Aorta (tissue), 5 donors: Measurements from ENCODE around the gene EFCAB9. TPM values are rescaled to one million over a fixed set of nuclear protein-coding genes. Genes with fewer than 3 reads are reported as not detected.

Experiments used
- ATAC-seq: fragments of 200-7000 bp; cut with Tn5 transposase; one replicate; pipeline ENCODE4 v1.9.1; 2022; ENCODE audit warnings: moderate library complexity; ENCODE audit not compliant: low FRiP score
- DNase-seq, 2 donors: peaks; one replicate each; pipeline ENCODE4 v3.0.0-alpha.2; 2020
- H3K27ac ChIP-seq, 2 donors: one replicate each; pipeline ENCODE4 v1.5.1; 2013; ENCODE audit warnings: low read length in 2 of 2, mild to moderate bottlenecking in 2 of 2, moderate library complexity in 2 of 2, control low read depth in 1 of 2, inconsistent platforms in 1 of 2, low read depth in 1 of 2
- H3K27me3 ChIP-seq, 2 donors: one replicate each; pipeline ENCODE4 v1.6.1; 2013; ENCODE audit warnings: control low read depth in 1 of 2, low read length in 1 of 2, mild to moderate bottlenecking in 1 of 2, moderate library complexity in 1 of 2; ENCODE audit not compliant: insufficient read depth in 2 of 2, control insufficient read depth in 1 of 2
- H3K36me3 ChIP-seq, 2 donors: one replicate each; pipeline ENCODE4 v1.6.1; 2013; ENCODE audit warnings: control low read depth in 1 of 2, low read length in 1 of 2, mild to moderate bottlenecking in 1 of 2; ENCODE audit not compliant: insufficient read depth in 2 of 2, control insufficient read depth in 1 of 2
- H3K4me1 ChIP-seq, 2 donors: one replicate each; pipeline ENCODE4 v1.6.1; 2013; ENCODE audit warnings: low read length in 2 of 2, control low read depth in 1 of 2, mild to moderate bottlenecking in 1 of 2, moderate library complexity in 1 of 2; ENCODE audit not compliant: insufficient read depth in 2 of 2, control insufficient read depth in 1 of 2
- H3K4me3 ChIP-seq, 2 donors: one replicate each; pipeline ENCODE4 v1.5.1; 2013; ENCODE audit warnings: low read length in 2 of 2, control low read depth in 1 of 2, mild to moderate bottlenecking in 1 of 2
- H3K9me3 ChIP-seq: one replicate; pipeline ENCODE4 v1.6.1; 2013; ENCODE audit warnings: mild to moderate bottlenecking, low read length; ENCODE audit not compliant: control insufficient read depth
- WGBS, 2 donors: extraction: QIAGEN DNeasy Blood & Tissue Kit; methylation state at CpG; one replicate each; pipeline ENCODE4 v1.1.7; 2013; 5-methylcytosine and 5-hydroxymethylcytosine counted together
- intact Hi-C, 2 donors: fragments of 100-400 bp; cut with DNase I; formaldehyde crosslinking; loops; one replicate each; pipeline versions ENCODE4 v1.14.2 to v1.15.0; 2022
- polyA plus RNA-seq, 2 donors: library from polyadenylated mRNA; stranded (reverse); fragments of 200-250 nt; gene quantifications; one replicate each; pipeline ENCODE4 v1.2.3, GENCODE V29; 2013
- total RNA-seq, 2 donors: library from RNA; stranded (reverse); fragmentation: NEBNext Ultra II Directional; extraction: Animal tissue kit (Norgen Biotek cat#: 25700); gene quantifications; one replicate each; pipeline ENCODE4 v1.2.1, GENCODE V29; 2021
- donor health status: healthy with polysubstance abuse.
- donor health status: Bipolar disorder and iron deficiency.
- donor health status: DM: no; HTN: no; CAD: no.
- donor health status: DM: no; HTN: no; CAD: no.
- donor health status: DM: yes; HTN: yes; CAD: no.

EFCAB9 gene
- total and polyA plus RNA-seq, 4 donors, result not detected

DNA sequence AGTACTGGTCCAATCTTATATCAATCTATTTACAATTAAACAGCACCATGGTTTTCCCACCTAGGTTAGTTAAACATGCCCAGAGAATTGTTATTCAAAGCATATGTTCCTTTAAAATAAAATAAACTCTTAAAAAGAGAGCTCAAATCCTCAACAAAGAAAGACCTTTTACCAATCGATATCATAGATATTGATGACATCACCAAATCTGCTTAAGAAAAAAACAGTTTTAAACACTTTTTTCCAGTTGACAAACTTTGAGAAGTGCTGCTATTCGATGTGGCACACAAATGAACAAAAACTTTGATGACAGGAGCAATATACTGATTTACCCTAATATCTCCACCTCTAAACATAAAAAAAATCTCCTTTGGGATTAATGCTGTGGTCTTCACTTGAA lies 15.7 kb downstream of the EFCAB9 start:
- no peak overlapping the region for H3K4me3 ChIP-seq
- intact Hi-C loops, result no loop called here
- H3K9me3 ChIP-seq, result no peaks in the 10 kb centered on the region
- H3K27ac ChIP-seq, result no peak overlapping the region
- no peaks in the 10 kb centered on the region for H3K27me3 ChIP-seq
- H3K36me3 ChIP-seq, result peaks cover 2 to 6% of the 10 kb centered on the region in 2 donors
- no peak for DNase-seq
- 94 to 99% methylated on average over 2 of the region's 2 CpGs for WGBS, 2 donors
- no peak for ATAC-seq
- no peaks in the 10 kb centered on the region for H3K4me1 ChIP-seq

DNA sequence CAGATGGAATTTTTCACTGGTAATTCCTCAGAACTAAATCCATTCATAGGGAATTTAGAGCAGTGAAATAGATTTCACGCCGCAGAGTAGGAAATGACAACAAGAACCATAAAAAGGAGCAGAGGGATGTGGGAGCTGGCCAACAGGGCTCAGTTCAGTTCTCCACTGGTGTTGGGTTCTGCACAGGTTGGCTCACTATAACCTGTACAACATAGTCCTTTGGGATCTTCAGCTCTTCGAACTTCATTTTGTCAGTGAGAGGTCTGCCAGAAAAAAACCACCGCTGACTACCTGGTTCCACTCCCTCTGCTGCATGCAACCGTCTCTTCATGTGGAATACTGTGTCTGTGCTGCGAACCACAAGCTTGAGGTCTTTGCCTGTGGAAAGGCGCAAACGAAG lies 17.7 kb downstream of the EFCAB9 start:
- Histone ChIP-seq H3K27me3 (no peaks in the 10 kb centered on the region), H3K4me1 (no peaks in the 10 kb centered on the region), H3K9me3 (no peaks in the 10 kb centered on the region), H3K27ac (no peak overlapping the region), H3K4me3 (no peak overlapping the region), H3K36me3 (peaks cover 2 to 6% of the 10 kb centered on the region in 2 donors)
- WGBS, 2 donors, result 92 to 93% methylated on average over 8 of the region's 8 CpGs
- DNase-seq, result no peak
- ATAC-seq, result no peak
- intact Hi-C loops, result no loop called here

- ATAC-seq, result no peak
- intact Hi-C loops, result no loop called here
- H3K4me1 ChIP-seq, result no peaks in the 10 kb centered on the region
- no peaks in the 10 kb centered on the region for H3K9me3 ChIP-seq
- H3K27ac ChIP-seq, result no peak overlapping the region
- no peak for DNase-seq
- no peak overlapping the region for H3K4me3 ChIP-seq
- H3K36me3 ChIP-seq, result peaks cover 2 to 6% of the 10 kb centered on the region in 2 donors
- 90 to 97% methylated on average over 4 of the region's 4 CpGs for WGBS, 2 donors
- no peaks in the 10 kb centered on the region for H3K27me3 ChIP-seq
Measured at GRCh38 chr5:172213126-172213525, 19.2 kb downstream of the EFCAB9 start.

DNA sequence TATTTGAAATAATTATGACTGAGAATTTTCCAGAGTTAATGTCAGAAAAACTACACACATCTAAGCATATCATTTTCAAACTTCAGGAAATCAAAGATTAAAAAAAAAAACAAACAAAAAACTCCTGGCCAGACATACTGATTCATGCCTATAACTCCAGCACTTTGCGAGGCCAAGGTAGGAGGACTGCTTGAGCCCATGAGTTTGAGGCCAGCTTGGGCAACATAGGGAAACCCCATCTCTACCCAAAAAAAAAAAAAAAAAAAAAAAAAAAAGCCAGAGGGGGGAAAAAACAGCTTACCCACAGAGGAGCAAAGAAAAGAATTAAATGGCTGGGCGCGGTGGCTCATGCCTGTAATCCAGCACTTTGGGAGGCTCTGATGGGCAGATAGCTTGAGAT lies 22.4 kb downstream of the EFCAB9 start:
- Histone ChIP-seq H3K36me3 (peaks cover 0 to 3% of the 10 kb centered on the region in 2 donors), H3K9me3 (no peaks in the 10 kb centered on the region), H3K4me1 (no peaks in the 10 kb centered on the region), H3K27me3 (no peaks in the 10 kb centered on the region), H3K4me3 (no peak overlapping the region), H3K27ac (no peak overlapping the region)
- intact Hi-C loops, result no loop called here
- 97 to 98% methylated on average over 3 of the region's 3 CpGs for WGBS, 2 donors
- DNase-seq (no peak), ATAC-seq (no peak)

DNA sequence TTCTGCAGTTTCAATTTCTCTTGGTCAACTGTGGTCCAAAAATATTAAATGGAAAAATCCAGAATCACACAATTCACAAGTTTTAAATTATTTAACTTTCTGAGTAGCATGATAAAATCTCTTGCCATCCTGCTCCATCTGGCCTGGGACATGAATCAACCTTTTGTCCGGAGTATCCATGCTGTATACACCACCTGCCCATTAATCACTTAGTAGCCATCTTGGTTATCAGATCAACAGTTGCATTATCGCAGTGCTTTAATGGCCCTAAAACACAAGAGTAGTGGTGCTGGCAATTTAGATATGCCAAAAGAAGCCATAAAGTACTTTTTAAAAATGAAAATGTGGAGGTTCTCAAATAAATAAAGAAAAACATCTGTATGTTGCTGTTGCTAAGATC lies 25.3 kb downstream of the EFCAB9 start:
- H3K4me3 ChIP-seq, result no peak overlapping the region
- DNase-seq (no peak), ATAC-seq (no peak)
- no peaks in the 10 kb centered on the region for H3K27me3 ChIP-seq
- no peaks in the 10 kb centered on the region for H3K9me3 ChIP-seq
- 97 to 100% methylated on average over 2 of the region's 2 CpGs for WGBS, 2 donors
- intact Hi-C loops, result no loop called here
- peaks cover 4% of the 10 kb centered on the region in 2 donors for H3K36me3 ChIP-seq
- no peak overlapping the region for H3K27ac ChIP-seq
- H3K4me1 ChIP-seq, result no peaks in the 10 kb centered on the region

DNA sequence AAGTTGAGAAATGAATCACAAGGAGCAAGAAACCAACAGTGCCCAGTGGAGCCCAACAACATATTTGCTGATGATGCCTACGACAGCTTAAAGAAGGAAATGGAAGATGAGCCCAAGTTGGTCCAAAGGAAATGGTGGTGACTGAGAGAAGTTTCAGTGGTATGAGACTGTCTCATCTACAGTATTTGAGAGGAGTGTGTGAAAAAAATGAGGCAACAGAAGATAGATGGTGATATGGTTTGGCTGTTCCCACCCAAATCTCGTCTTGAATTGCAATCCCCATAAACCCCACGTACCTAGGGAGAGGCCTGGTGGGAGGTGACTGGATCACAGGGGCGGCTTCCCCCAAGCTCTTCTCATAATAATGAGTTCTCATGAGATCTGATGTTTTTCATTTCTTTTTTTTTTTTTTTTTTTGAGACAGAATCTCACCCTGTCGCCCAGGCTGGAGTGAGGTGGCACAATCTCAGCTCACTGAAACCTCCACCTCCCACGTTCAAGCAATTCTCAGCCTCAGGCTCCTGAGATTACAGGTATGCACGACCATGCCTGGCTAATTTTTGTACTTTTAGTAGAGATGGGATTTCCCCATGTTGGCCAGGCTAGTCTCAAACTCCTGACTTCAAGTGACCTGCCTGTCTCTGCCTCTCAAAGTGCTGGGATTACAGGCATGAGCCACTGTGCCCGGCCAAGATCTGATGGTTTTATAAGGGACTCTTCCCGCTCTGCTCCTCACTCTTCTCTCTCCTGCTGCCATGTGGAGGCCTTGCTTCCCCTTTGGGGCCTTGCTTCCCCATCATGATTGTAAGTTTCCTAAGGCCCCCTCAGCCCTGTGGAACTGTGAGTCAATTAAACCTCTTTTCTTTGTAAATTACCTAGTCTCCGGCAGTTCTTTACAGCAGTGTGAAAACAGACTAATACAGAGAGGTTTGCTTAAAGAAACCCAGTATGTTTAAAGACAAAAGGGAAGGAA lies 30.2 kb downstream of the EFCAB9 start:
- no peak overlapping the region for H3K27ac ChIP-seq
- H3K9me3 ChIP-seq, result no peaks in the 10 kb centered on the region
- H3K36me3 ChIP-seq, result peaks cover 4 to 7% of the 10 kb centered on the region in 2 donors
- H3K27me3 ChIP-seq, result no peaks in the 10 kb centered on the region
- H3K4me1 ChIP-seq, result no peaks in the 10 kb centered on the region
- no peak for DNase-seq
- ATAC-seq, result no peak
- H3K4me3 ChIP-seq, result no peak overlapping the region
- intact Hi-C loops, result no loop called here
- 89 to 92% methylated on average over 10 of the region's 10 CpGs for WGBS, 2 donors

DNA sequence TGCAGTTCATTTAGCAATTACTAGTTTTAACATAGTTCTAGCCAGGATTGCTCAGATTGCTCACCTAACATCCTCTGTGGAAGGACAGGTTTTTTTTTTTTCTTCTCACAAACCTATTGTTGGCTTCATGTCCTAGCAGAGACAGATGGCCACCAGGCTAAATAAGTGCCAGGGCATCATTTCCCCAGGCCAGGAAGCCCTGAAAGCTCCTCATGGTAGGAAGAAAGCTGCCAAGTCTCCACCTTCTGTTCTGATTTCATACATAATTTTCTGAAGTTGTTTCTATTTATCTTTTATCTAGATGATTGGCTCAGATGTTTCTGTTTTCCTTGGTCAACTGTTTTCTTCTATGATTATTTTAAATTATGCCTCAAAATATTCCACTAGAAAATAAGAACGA lies 31.0 kb downstream of the EFCAB9 start:
- H3K4me1 ChIP-seq, result no peaks in the 10 kb centered on the region
- DNase-seq, result no peak
- no peak overlapping the region for H3K4me3 ChIP-seq
- H3K27ac ChIP-seq, result no peak overlapping the region
- H3K9me3 ChIP-seq, result no peaks in the 10 kb centered on the region
- peaks cover 4 to 5% of the 10 kb centered on the region in 2 donors for H3K36me3 ChIP-seq
- WGBS, 2 donors, result 80 to 90% methylated on average over 1 of the region's 1 CpG
- no peak for ATAC-seq
- no peaks in the 10 kb centered on the region for H3K27me3 ChIP-seq
- intact Hi-C loops, result no loop called here

DNA sequence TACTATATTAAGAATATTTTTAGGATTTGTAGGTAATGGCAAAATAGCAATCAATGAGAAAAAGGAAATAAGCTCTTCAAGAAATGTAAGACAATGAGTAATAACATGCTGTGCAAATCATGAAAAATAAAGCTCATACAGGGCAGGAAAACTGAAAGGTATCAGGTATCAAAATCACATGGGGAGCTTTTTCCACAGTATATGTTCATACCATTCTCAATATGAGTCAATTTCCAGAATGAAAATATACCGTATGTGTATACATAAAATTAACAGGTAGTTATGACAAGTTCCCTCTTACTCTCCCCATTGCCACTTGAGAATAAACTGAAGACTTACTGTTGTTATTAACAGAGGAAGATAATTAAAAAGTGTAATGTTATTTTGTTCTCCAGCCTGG lies 35.9 kb downstream of the EFCAB9 start:
- 93 to 97% methylated on average over 1 of the region's 1 CpG for WGBS, 2 donors
- no peaks in the 10 kb centered on the region for H3K4me1 ChIP-seq
- intact Hi-C loops, result no loop called here
- no peaks in the 10 kb centered on the region for H3K27me3 ChIP-seq
- no peaks in the 10 kb centered on the region for H3K9me3 ChIP-seq
- peaks cover 4 to 6% of the 10 kb centered on the region in 2 donors for H3K36me3 ChIP-seq
- no peak overlapping the region for H3K4me3 ChIP-seq
- DNase-seq (no peak), ATAC-seq (no peak)
- no peak overlapping the region for H3K27ac ChIP-seq

- no peak for DNase-seq
- 95 to 97% methylated on average over 4 of the region's 4 CpGs for WGBS, 2 donors
- intact Hi-C loops, result no loop called here
Measured at GRCh38 chr5:172234031-172234430, 40.1 kb downstream of the EFCAB9 start.

More at GRCh38 chr5:172234031-172234430, 40.1 kb downstream of the EFCAB9 start:
- H3K4me1 ChIP-seq, result no peaks in the 10 kb centered on the region
- no peaks in the 10 kb centered on the region for H3K27me3 ChIP-seq
- peaks cover 4% of the 10 kb centered on the region in 2 donors for H3K36me3 ChIP-seq
- H3K27ac ChIP-seq, result no peak overlapping the region
- no peaks in the 10 kb centered on the region for H3K9me3 ChIP-seq
- no peak for ATAC-seq
- H3K4me3 ChIP-seq, result no peak overlapping the region
